Bronchial epithelial cell (primary cell): ENCODE data around the gene LSMEM2. TPM values are rescaled to one million over a fixed set of nuclear protein-coding genes. Genes with fewer than 3 reads are reported as not detected.
A peak's percentile ranks its signal among the peaks of the same experiment; 100 is the strongest.

Experiments
- DNase-seq: peaks from one replicate; pipeline ENCODE4 v3.0.0-alpha.2; 2010; ENCODE audit warnings: low read depth
- FAIRE-seq: peaks from 2 replicates; lab custom pipeline; 2011; peaks lifted over from hg19 to GRCh38; lab: Jason Lieb, UNC
- H3K27me3 ChIP-seq: 2 replicates; pipeline ENCODE4 v1.5.1; 2011; ENCODE audit warnings: low read length; ENCODE audit not compliant: control insufficient read depth, insufficient read depth
- H3K36me3 ChIP-seq: 2 replicates; pipeline ENCODE4 v1.5.1; 2011; ENCODE audit warnings: low read length; ENCODE audit not compliant: control insufficient read depth, insufficient read depth
- H3K4me3 ChIP-seq: 2 replicates; pipeline ENCODE4 v1.5.1; 2011; ENCODE audit warnings: mild to moderate bottlenecking, low read depth, low read length, control low read depth
- total RNA-seq: library from RNA; depleted of rRNA; stranded (reverse); fragments of >200 nt; gene quantifications from 2 replicates; pipeline ENCODE4 v1.2.1, GENCODE V29; 2014
- TF ChIP-seq, protein P1 (sequence below): IDR thresholded peaks from 2 replicates; pipeline ENCODE4 v1.5.1; 2011; ENCODE audit warnings: mild to moderate bottlenecking, moderate library complexity, low read length, control low read depth, inconsistent platforms; ENCODE audit not compliant: insufficient read depth, severe bottlenecking

Gene LSMEM2
- total RNA-seq, 1 donor from 2014 or later = not detected

GRCh38 chr3:50319181-50319893 is 40.5 kb downstream of the LSMEM2 start:
- Histone ChIP-seq H3K27me3 (no peaks in the 10 kb centered on the region), H3K4me3 (no peak overlapping the region), H3K36me3 (peaks cover 26% of the 10 kb centered on the region)
- DNase-seq (no peak), FAIRE-seq (peak; percentile 72)
- TF ChIP-seq, protein P1, sequence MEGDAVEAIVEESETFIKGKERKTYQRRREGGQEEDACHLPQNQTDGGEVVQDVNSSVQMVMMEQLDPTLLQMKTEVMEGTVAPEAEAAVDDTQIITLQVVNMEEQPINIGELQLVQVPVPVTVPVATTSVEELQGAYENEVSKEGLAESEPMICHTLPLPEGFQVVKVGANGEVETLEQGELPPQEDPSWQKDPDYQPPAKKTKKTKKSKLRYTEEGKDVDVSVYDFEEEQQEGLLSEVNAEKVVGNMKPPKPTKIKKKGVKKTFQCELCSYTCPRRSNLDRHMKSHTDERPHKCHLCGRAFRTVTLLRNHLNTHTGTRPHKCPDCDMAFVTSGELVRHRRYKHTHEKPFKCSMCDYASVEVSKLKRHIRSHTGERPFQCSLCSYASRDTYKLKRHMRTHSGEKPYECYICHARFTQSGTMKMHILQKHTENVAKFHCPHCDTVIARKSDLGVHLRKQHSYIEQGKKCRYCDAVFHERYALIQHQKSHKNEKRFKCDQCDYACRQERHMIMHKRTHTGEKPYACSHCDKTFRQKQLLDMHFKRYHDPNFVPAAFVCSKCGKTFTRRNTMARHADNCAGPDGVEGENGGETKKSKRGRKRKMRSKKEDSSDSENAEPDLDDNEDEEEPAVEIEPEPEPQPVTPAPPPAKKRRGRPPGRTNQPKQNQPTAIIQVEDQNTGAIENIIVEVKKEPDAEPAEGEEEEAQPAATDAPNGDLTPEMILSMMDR = no peak

GRCh38 chr3:50319894-50320625 is 41.2 kb downstream of the LSMEM2 start:
- peaks cover 26% of the 10 kb centered on the region for H3K36me3 ChIP-seq
- TF ChIP-seq, protein P1 = no peak
- FAIRE-seq = no peak

DNA sequence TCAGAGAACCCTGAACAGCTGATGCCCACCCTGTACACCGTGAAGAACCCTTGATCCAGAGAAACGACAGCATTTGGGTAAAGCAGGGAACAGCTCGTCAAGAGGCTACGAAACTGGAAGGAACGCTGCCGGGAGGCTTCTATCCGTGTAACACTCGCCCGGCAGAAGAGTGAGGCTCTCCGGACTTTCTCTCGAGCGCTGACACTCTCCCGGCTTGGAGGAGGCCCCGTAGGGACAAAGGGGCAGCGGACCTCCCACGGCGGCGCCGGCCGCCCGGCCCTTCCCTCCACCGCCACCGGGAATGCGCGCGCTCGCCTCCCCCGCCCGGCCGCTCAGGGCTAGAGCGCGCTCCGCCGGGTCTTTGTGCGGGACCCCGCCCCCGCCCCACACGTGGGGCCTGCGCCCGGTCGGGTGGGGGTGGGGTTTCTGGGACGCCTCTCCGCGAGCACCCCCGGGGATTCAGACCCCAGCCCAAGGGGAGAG is 42.0 kb downstream of the LSMEM2 start:
- no peak for FAIRE-seq

More at GRCh38 chr3:50319894-50320625, 41.2 kb downstream of the LSMEM2 start:
- no peak for DNase-seq
- H3K4me3 ChIP-seq = peak overlapping the region; percentile 61
- H3K27me3 ChIP-seq = no peaks in the 10 kb centered on the region

GRCh38 chr3:50321336-50322114 is 42.6 kb downstream of the LSMEM2 start:
- FAIRE-seq (no peak), DNase-seq (peak; percentile 69)
- TF ChIP-seq, protein P1 = peak; percentile 55
- Histone ChIP-seq H3K27me3 (no peaks in the 10 kb centered on the region), H3K36me3 (peaks cover 29% of the 10 kb centered on the region), H3K4me3 (peak overlapping the region; percentile 61)

More for the DNA sequence above, 42.0 kb downstream of the LSMEM2 start:
- TF ChIP-seq, protein P1 = no peak
- peak; percentile 43 for DNase-seq
- Histone ChIP-seq H3K27me3 (no peaks in the 10 kb centered on the region), H3K4me3 (peak overlapping the region; percentile 61), H3K36me3 (peaks cover 27% of the 10 kb centered on the region)

GRCh38 chr3:50322115-50322385 is 43.2 kb downstream of the LSMEM2 start:
- H3K27me3 ChIP-seq = no peaks in the 10 kb centered on the region
- DNase-seq (no peak), FAIRE-seq (no peak)
- TF ChIP-seq, protein P1 = no peak
- peaks cover 29% of the 10 kb centered on the region for H3K36me3 ChIP-seq
- H3K4me3 ChIP-seq = peak overlapping the region; percentile 61
